SU-DHL-6 (cell line): ENCODE results near the gene SLC28A3.

Experiments used
- H2AFZ ChIP-seq: fragments of 200-600 bp; sonication (generic); 2 replicates; pipeline ENCODE4 v1.6.1; 2014; ENCODE audit warnings: low read depth, mild to moderate bottlenecking, moderate library complexity, mixed read lengths, antibody characterized with exemption, low read length; ENCODE audit not compliant: severe bottlenecking
- H3F3A ChIP-seq: fragments of 200-600 bp; shearing (Covaris generic); 2 replicates; pipeline ENCODE4 v1.6.0; 2016; ENCODE audit warnings: antibody characterized with exemption, mild to moderate bottlenecking; ENCODE audit not compliant: insufficient read depth
- H3K27ac ChIP-seq: fragments of 200-600 bp; sonication (generic); 2 replicates; pipeline ENCODE4 v1.5.1; 2016; ENCODE audit warnings: low read depth, mild to moderate bottlenecking, low read length, moderate library complexity, mixed read lengths
- H3K27me3 ChIP-seq: fragments of 200-600 bp; sonication (generic), shearing (Covaris generic); 2 replicates; pipeline ENCODE4 v1.6.0; 2014; ENCODE audit warnings: mild to moderate bottlenecking, low read length
- H3K36me3 ChIP-seq: fragments of 200-600 bp; sonication (generic); 2 replicates; pipeline ENCODE4 v1.6.1; 2014; ENCODE audit warnings: mild to moderate bottlenecking, low read length, mixed read lengths
- H3K4me2 ChIP-seq: fragments of 300-600, 200-600 bp; shearing (Covaris generic), sonication (generic); 2 replicates; pipeline ENCODE4 v1.6.0; 2014; ENCODE audit warnings: low read length, low read depth, mild to moderate bottlenecking; ENCODE audit not compliant: poor library complexity, severe bottlenecking
- H3K4me3 ChIP-seq: fragments of 200-600 bp; sonication (generic); 2 replicates; pipeline ENCODE4 v1.5.1; 2014; ENCODE audit warnings: antibody characterized with exemption, low read length, mild to moderate bottlenecking, mixed read lengths; ENCODE audit not compliant: insufficient read depth, poor library complexity, severe bottlenecking
- H3K79me2 ChIP-seq: fragments of 200-600 bp; sonication (generic); 2 replicates; pipeline ENCODE4 v1.6.1; 2014; ENCODE audit warnings: mild to moderate bottlenecking, low read length, moderate library complexity; ENCODE audit not compliant: insufficient read depth
- H3K9ac ChIP-seq: fragments of 200-600 bp; sonication (generic); 2 replicates; pipeline ENCODE4 v1.7.0; 2014; ENCODE audit warnings: mild to moderate bottlenecking, low read length
- H3K9me2 ChIP-seq: fragments of 200-600 bp; sonication (generic); replicated peaks from 2 replicates; pipeline ENCODE4 v1.6.1; 2014; ENCODE audit warnings: low read length; ENCODE audit not compliant: insufficient read depth
- H3K9me3 ChIP-seq: fragments of 200-600 bp; sonication (generic); 2 replicates; pipeline ENCODE4 v1.6.1; 2014; ENCODE audit warnings: low read length, mixed read lengths; ENCODE audit not compliant: insufficient read depth
- H4K20me1 ChIP-seq: fragments of 200-600 bp; sonication (generic); 2 replicates; pipeline ENCODE4 v1.6.1; 2014; ENCODE audit warnings: low read depth, mild to moderate bottlenecking, antibody characterized with exemption, low read length, moderate library complexity, mixed read lengths
- CTCF ChIP-seq: fragments of 200-600 bp; sonication (generic); IDR thresholded peaks from one replicate; pipeline ENCODE4 v1.5.1; 2017; ENCODE audit warnings: antibody characterized with exemption, mild to moderate bottlenecking, low read length, moderate library complexity; ENCODE audit not compliant: insufficient read depth, poor library complexity, severe bottlenecking
- EZH2phosphoT487 ChIP-seq: fragments of 200-600 bp; sonication (generic), shearing (Covaris generic); conservative IDR thresholded peaks from 2 replicates; pipeline ENCODE4 v1.6.1; 2018; ENCODE audit warnings: mild to moderate bottlenecking, antibody characterized with exemption, low read length, moderate library complexity, mixed read lengths

Gene SLC28A3

GRCh38 chr9:84241817-84242373 lies 98.7 kb downstream of the SLC28A3 start:
- no peaks in the 10 kb centered on the region for H4K20me1 ChIP-seq
- H3K9me3 ChIP-seq, result no peaks in the 10 kb centered on the region; the same call in 1 of the 2 replicates
- H2AFZ ChIP-seq, result no peak overlapping the region
- H3K36me3 ChIP-seq, result no peaks in the 10 kb centered on the region
- no peak for TF ChIP-seq CTCF
- no peak for TF ChIP-seq EZH2phosphoT487
- H3K9me2 ChIP-seq, result no peaks in the 10 kb centered on the region
- H3K9ac ChIP-seq, result no peak overlapping the region
- H3K27me3 ChIP-seq, result no peaks in the 10 kb centered on the region
- no peak overlapping the region for H3K4me2 ChIP-seq
- H3K27ac ChIP-seq, result no peak overlapping the region
- no peaks in the 10 kb centered on the region for H3F3A ChIP-seq
- H3K4me3 ChIP-seq, result no peak overlapping the region
- H3K79me2 ChIP-seq, result no peaks in the 10 kb centered on the region

GRCh38 chr9:84239343-84239742 lies 101.2 kb downstream of the SLC28A3 start:
- no peak overlapping the region for H3K4me3 ChIP-seq
- no peak overlapping the region for H3K27ac ChIP-seq
- no peaks in the 10 kb centered on the region for H3K27me3 ChIP-seq
- H4K20me1 ChIP-seq, result no peaks in the 10 kb centered on the region
- H3K9ac ChIP-seq, result no peak overlapping the region
- H3K9me2 ChIP-seq, result no peaks in the 10 kb centered on the region
- no peak overlapping the region for H2AFZ ChIP-seq
- H3K9me3 ChIP-seq, result no peaks in the 10 kb centered on the region; the same call in 1 of the 2 replicates
- TF ChIP-seq EZH2phosphoT487, result no peak
- no peak for TF ChIP-seq CTCF
- H3K4me2 ChIP-seq, result no peak overlapping the region
- H3K36me3 ChIP-seq, result no peaks in the 10 kb centered on the region
- H3F3A ChIP-seq, result no peaks in the 10 kb centered on the region
- no peaks in the 10 kb centered on the region for H3K79me2 ChIP-seq

DNA sequence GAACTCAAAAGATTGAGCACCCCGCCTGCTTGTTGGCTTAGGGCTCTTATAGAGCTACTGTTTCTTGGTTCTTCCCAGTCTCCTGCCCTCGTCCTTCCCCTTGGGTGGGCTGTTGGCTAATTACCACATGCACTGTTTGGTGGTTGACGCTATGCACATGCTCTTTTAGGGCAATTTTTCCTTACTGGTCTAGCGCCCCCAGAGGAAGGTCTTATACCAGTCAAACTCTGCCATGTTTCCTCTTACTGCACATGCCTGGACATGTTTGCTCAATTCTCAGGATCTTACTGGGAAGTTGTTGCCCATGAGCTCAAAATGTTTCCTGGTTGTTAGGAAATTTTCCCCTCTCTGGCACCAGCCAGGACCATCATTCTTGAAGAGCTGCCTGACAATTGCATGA lies 101.9 kb downstream of the SLC28A3 start:
- H3K4me3 ChIP-seq, result no peak overlapping the region
- no peaks in the 10 kb centered on the region for H3F3A ChIP-seq
- no peaks in the 10 kb centered on the region for H4K20me1 ChIP-seq
- TF ChIP-seq EZH2phosphoT487 (no peak), CTCF (peak; percentile 48)
- H3K4me2 ChIP-seq, result no peak overlapping the region
- H3K79me2 ChIP-seq, result no peaks in the 10 kb centered on the region
- no peak overlapping the region for H3K27ac ChIP-seq
- H2AFZ ChIP-seq, result no peak overlapping the region
- H3K36me3 ChIP-seq, result no peaks in the 10 kb centered on the region
- H3K9ac ChIP-seq, result no peak overlapping the region
- H3K9me3 ChIP-seq, result no peaks in the 10 kb centered on the region; the same call in 1 of the 2 replicates
- H3K9me2 ChIP-seq, result no peaks in the 10 kb centered on the region
- no peaks in the 10 kb centered on the region for H3K27me3 ChIP-seq
